ENCODE data around the gene ITPKC.

The ITPKC gene

DNA sequence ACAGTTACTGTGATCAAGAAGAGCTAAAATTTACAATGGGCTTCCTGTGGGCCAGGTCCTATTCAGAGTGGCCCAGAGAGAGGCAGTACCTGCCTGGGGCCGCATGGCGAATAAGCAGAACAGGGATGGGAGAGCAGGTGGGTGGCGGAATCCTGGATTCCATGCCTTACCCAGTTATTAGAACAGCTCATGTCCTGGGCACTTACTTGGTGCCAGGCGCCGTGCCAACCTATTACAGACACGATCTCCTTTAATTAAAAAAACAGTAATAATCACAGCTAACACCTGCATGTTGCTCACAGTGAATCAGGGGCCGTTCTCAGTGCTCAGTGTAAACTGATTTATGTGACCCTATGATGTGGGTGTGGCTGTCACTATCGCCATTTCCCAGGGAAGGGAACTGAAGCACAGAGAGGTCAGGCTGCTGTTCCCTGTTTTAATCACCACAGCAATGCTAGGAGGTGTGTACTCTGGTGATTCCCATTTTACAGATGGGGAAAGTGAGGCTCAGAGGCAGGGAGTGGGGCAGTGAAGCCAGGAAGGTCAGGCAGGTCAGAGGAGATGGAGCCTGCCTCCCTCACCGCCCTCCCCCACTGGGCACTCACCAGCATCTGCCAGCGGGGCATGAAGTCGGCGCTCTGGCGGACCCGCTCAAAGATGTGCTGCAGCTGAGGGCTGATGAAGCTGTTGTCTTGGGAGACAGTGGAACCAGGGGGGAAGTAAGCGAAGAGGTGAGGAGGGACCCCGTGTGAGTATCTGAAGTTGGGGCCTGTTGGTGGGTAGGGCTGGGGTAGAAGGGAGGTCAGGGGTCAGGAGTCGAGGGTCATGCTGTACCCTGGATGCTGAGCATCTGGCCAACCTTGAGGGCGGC lies 12.2 kb upstream of the ITPKC start:
- Histone ChIP-seq H3K9ac (no peak overlapping the region), H2AFZ (ENCODE audit: low read depth) (no peak overlapping the region), H4K20me1 (ENCODE audit: insufficient read depth) (no peaks in the 10 kb centered on the region), H3K36me3 (ENCODE audit: insufficient read depth) (no peaks in the 10 kb centered on the region), H3K4me1 (ENCODE audit: low read depth, poor library complexity, severe bottlenecking) (no peaks in the 10 kb centered on the region), H3K27ac (no peak overlapping the region), H3K4me2 (no peak overlapping the region), H3K79me2 (ENCODE audit: insufficient read depth, low read depth) (no peaks in the 10 kb centered on the region), H3K27me3 (ENCODE audit: insufficient read depth, low read depth) (no peaks in the 10 kb centered on the region), H3K4me3 (IDR thresholded peaks at IDR 0.05; ENCODE audit: insufficient read depth, low read depth, low read length) (no peak overlapping the region)
- TF ChIP-seq, protein P1, sequence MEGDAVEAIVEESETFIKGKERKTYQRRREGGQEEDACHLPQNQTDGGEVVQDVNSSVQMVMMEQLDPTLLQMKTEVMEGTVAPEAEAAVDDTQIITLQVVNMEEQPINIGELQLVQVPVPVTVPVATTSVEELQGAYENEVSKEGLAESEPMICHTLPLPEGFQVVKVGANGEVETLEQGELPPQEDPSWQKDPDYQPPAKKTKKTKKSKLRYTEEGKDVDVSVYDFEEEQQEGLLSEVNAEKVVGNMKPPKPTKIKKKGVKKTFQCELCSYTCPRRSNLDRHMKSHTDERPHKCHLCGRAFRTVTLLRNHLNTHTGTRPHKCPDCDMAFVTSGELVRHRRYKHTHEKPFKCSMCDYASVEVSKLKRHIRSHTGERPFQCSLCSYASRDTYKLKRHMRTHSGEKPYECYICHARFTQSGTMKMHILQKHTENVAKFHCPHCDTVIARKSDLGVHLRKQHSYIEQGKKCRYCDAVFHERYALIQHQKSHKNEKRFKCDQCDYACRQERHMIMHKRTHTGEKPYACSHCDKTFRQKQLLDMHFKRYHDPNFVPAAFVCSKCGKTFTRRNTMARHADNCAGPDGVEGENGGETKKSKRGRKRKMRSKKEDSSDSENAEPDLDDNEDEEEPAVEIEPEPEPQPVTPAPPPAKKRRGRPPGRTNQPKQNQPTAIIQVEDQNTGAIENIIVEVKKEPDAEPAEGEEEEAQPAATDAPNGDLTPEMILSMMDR (conservative IDR thresholded peaks at IDR 0.05; ENCODE audit: low read depth, low read length) = no peak

DNA sequence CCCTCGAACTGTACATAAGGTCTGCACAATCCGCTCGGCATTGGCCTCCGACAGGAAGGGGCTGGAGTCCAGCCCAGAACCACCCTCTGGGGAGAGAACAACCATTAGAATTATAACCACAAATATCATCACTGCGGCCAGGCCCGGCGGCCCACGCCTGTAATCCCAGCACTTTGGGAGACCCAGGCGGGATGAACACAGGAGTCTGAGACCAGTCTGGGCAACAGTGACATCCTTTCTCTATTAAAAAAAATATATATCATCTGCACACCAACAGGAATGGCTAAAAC lies 11.6 kb upstream of the ITPKC start:
- H3K9ac ChIP-seq = no peak overlapping the region
- no peak overlapping the region for H3K4me2 ChIP-seq
- no peaks in the 10 kb centered on the region for H4K20me1 ChIP-seq (ENCODE audit: insufficient read depth)
- no peaks in the 10 kb centered on the region for H3K4me1 ChIP-seq (ENCODE audit: low read depth, poor library complexity, severe bottlenecking)
- no peak overlapping the region for H2AFZ ChIP-seq (ENCODE audit: low read depth)
- H3K27me3 ChIP-seq (ENCODE audit: insufficient read depth, low read depth) = no peaks in the 10 kb centered on the region
- H3K79me2 ChIP-seq (ENCODE audit: insufficient read depth, low read depth) = no peaks in the 10 kb centered on the region
- TF ChIP-seq, protein P1 (conservative IDR thresholded peaks at IDR 0.05; ENCODE audit: low read depth, low read length) = no peak
- no peaks in the 10 kb centered on the region for H3K36me3 ChIP-seq (ENCODE audit: insufficient read depth)
- H3K4me3 ChIP-seq (IDR thresholded peaks at IDR 0.05; ENCODE audit: insufficient read depth, low read depth, low read length) = no peak overlapping the region
- no peak overlapping the region for H3K27ac ChIP-seq

DNA sequence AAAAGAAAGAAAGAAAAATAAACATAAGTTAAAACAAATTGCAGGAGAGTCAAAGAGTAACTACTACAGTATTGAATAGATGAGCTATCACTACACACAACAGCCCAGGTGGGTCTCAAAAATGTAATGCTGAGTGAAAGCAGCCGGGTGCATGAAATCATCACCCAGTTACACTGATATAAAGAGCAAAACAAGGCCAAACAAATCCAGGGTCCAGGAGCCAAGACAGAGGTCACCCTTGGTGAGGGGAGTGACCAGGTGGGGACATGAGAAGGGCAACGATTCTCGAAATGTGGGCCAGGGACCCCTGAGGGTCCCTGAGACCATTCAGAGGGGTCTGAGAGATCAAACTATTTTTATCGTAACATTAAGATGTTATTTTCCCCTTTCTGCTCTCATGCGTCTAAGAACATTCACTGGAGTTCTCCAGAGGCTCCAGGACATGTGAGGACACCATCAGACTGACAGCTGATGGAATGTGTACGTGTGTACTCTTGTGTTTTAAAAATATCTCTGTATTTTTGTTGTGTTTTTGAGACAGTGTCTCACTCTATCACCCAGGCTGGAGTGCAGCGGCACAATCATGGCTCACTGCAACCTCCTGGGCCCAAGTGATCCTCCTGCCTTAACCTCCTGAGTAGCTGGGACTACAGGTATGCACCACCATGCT lies 10.8 kb upstream of the ITPKC start:
- no peak overlapping the region for H3K9ac ChIP-seq
- no peak overlapping the region for H3K27ac ChIP-seq
- H3K4me3 ChIP-seq (IDR thresholded peaks at IDR 0.05; ENCODE audit: insufficient read depth, low read depth, low read length) = no peak overlapping the region
- TF ChIP-seq, protein P1 (conservative IDR thresholded peaks at IDR 0.05; ENCODE audit: low read depth, low read length) = no peak
- no peaks in the 10 kb centered on the region for H4K20me1 ChIP-seq (ENCODE audit: insufficient read depth)
- H3K4me2 ChIP-seq = no peak overlapping the region
- no peaks in the 10 kb centered on the region for H3K36me3 ChIP-seq (ENCODE audit: insufficient read depth)
- H2AFZ ChIP-seq (ENCODE audit: low read depth) = no peak overlapping the region
- no peaks in the 10 kb centered on the region for H3K4me1 ChIP-seq (ENCODE audit: low read depth, poor library complexity, severe bottlenecking)
- H3K79me2 ChIP-seq (ENCODE audit: insufficient read depth, low read depth) = no peaks in the 10 kb centered on the region
- no peaks in the 10 kb centered on the region for H3K27me3 ChIP-seq (ENCODE audit: insufficient read depth, low read depth)

DNA sequence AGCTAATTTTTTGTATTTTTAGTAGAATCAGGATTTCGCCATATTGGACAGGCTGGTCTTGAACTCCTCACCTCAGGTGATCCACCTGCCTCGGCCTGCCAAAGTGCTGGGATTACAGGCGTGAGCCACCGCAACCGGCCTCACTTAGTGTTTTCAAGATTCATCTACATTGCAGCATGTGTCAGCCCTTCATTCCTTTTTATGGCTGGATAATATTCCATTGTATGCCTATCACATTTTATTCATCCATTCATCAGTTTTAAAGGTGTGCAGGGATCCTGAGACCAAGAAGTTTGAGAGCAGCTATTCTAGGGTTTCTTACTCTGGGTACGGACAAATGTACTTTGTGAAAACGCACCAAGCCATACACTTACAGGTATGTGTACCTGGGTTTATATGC lies 9.3 kb upstream of the ITPKC start:
- Histone ChIP-seq H4K20me1 (ENCODE audit: insufficient read depth) (no peaks in the 10 kb centered on the region), H2AFZ (ENCODE audit: low read depth) (no peak overlapping the region), H3K4me3 (IDR thresholded peaks at IDR 0.05; ENCODE audit: insufficient read depth, low read depth, low read length) (no peak overlapping the region), H3K9ac (no peak overlapping the region), H3K4me2 (no peak overlapping the region), H3K36me3 (ENCODE audit: insufficient read depth) (no peaks in the 10 kb centered on the region), H3K27ac (no peak overlapping the region), H3K4me1 (ENCODE audit: low read depth, poor library complexity, severe bottlenecking) (no peaks in the 10 kb centered on the region), H3K79me2 (ENCODE audit: insufficient read depth, low read depth) (no peaks in the 10 kb centered on the region), H3K27me3 (ENCODE audit: insufficient read depth, low read depth) (no peaks in the 10 kb centered on the region)
- TF ChIP-seq, protein P1 (conservative IDR thresholded peaks at IDR 0.05; ENCODE audit: low read depth, low read length) = no peak
